GM20431 (cell line): Measurements from ENCODE around the gene PER2.

Experiments used
- in situ Hi-C: fragments of 300-500 bp; cut with MseI, MboI; formaldehyde crosslinking; loops from one replicate; pipeline ENCODE4 v1.15.0; 2020; ENCODE audit warnings: low sequenced_read_pairs; ENCODE audit not compliant: unreplicated experiment

Gene PER2

DNA sequence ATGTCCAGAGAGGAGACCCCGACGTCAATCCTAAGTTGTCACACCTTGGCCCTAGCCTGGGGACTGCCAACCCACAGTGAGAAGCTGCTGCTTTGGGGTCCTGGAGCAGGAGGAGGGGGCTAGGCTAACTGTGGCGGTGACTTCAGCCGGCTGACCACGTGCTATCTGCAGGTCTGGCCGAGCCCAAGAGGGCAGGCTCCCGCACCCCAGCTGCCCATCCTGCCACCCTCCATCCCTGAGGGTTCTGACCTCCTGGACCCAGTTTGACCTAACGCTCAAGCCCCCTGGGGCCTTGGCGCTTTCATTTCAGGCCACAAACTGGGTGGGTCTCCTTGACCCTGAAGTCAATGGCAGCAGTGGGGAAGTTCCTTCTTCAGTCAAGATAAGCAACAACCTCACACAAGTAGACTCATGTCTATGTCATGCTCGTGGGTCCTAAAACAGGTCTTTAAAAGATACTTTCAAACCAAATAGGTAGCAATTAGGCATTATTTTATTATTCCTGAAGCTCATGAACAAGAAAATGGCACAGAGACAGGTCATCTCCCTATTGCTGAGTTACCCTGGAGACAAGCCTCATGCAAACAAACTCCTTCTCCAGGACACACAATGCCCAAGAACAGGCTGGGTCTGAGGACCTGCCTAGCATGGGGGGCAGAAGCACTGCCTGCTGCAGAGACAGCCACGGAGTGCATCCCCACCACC lies 50.8 kb downstream of the PER2 start:
- in situ Hi-C loops: no loop called here

GRCh38 chr2:238236571-238236970 lies 51.8 kb downstream of the PER2 start:
- in situ Hi-C loops: no loop called here

- in situ Hi-C loops: no loop called here
Measured at GRCh38 chr2:238235856-238236255, 52.6 kb downstream of the PER2 start.

DNA sequence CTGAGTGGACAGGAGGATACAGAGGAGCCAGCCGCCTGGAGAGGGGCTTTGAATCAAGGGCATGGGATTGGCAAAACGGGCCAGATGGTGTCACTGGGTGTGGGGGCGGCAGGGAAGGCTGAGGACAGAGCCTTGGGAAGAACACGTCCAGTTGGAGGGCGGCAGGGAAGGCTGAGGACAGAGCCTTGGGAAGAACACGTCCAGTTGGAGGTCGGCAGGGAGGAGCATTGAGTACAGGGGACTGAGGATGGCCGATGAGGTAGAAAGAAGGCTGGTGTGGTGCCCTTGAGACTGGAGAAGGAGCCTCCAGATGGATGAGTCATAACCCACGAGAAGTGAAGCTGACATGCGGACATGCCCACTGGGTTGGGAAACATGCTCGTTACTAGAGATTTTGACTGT lies 53.1 kb downstream of the PER2 start:
- in situ Hi-C loops: no loop called here

DNA sequence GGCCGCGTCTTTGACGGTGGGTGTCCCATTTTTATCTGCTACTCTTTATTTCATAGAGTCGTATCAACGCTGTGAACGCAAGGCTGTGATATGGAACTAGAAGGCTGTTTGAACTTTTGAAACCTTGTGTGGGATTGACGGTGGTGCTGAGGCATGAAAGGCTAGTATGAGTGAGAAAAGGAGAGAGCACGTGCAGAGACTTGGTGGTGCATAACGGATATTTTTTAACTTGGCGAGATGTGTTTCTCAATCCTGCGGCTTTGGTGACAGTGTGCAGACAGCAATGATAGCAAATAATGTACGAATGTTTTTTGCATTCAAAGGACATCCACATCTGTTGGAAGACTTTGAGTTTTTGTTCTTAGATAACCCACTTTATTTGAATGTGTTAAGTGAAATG lies 54.8 kb downstream of the PER2 start:
- in situ Hi-C loops: no loop called here

- in situ Hi-C loops: no loop called here
Measured at GRCh38 chr2:238231809-238232208, 56.6 kb downstream of the PER2 start.

GRCh38 chr2:238231251-238231793 lies 57.1 kb downstream of the PER2 start:
- in situ Hi-C loops: no loop called here

DNA sequence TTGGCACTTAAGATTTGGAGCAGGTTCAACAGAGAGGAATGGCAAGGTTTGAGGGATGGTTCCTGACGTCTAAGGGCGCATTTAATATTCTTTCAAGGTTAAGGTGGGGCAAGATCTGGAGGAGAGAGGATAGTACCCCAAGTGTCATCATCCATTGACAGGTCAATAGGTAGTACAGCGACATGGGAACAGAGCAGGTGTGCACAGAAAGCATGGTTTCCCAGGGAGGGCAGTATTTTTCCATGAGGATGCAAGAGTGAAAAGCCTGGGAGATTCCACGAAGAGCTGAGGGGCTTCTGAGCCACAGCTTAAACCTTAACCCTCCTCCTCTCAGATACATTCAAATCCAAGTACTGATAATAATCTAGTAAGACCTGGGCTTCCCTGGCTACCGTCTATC lies 57.7 kb downstream of the PER2 start:
- in situ Hi-C loops: no loop called here

DNA sequence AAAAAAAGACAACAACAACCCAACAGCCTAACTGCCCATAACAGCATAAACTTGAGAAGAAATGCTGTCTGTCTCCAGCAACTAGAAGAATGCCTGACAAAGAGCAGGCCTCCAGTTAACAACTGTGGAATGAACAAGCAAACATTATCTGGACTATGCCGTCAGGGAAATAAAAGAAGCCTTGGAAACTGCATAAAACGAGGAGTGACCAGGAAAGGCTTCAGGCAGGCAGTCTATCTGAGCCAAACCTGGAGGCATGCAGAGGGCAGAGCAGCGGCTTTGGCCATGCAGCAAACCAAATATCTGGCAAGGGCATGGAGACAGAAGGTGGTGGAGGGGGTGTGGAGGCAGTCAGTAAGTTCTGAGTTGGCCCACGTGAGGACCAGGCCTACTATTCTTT lies 59.7 kb downstream of the PER2 start:
- in situ Hi-C loops: no loop called here

- in situ Hi-C loops: no loop called here
Measured at GRCh38 chr2:238227587-238228032, 60.8 kb downstream of the PER2 start.

GRCh38 chr2:238226698-238227586 lies 61.5 kb downstream of the PER2 start:
- in situ Hi-C loops: no loop called here

DNA sequence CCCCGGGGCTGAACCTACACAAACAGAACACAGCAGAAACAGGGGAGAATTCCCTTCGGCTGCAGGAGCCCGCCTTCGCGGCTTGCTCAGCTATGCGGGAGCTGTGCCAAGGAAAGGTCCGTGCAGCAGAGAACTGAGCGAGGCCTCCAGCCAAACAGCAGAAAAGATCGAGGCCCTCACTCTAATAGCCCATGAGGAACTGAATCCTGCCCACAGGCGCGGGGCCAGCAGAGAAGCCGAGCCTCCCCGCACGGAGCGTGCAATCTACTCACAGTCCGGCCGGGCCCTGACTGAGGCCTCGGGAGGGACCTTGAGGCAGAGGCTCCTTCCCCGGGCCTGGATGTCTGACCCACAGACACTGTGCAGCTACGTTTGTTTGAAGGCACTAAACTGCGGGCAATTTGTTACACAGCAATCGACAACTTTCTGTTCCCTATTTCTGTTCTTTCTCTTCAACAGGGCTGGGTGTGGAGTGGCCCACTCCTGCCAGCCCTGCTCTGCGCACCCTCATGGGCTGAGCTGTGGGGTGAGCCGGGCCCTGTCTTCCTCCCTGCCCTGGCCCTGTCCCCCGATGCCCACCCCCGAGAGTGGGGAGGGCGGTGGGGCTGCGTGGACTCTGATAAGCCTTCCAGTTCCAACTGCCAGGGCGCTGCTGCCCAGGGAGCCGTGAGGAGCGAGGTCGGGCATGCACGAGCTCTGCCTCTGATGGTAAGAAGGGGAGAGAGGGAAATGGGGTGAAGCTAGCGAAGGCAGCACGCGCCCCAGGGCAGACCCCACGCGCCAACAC lies 62.3 kb downstream of the PER2 start:
- in situ Hi-C loops: no loop called here

DNA sequence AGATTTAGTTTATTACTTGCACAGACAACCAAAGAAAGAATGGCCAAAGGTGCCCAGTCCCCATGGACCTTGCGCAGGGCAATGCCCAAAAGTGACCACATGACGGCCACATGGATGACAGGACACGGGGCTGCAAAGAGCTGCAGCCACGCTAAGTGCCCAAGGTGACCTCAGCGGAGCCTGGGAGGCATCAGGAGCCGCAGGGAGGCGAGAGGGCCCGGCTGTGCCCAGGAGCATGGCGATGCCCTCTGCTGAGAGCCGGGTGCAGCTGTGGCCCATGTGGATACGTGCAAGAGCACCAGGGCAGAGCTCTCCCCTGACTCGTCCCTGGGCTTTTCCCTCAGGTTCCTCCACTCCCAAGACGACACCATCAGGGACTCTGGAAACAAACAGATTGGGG lies 63.3 kb downstream of the PER2 start:
- in situ Hi-C loops: no loop called here

GRCh38 chr2:238224356-238225035 lies 63.9 kb downstream of the PER2 start:
- in situ Hi-C loops: no loop called here

- in situ Hi-C loops: no loop called here
Measured at GRCh38 chr2:238220892-238221521, 67.4 kb downstream of the PER2 start.

DNA sequence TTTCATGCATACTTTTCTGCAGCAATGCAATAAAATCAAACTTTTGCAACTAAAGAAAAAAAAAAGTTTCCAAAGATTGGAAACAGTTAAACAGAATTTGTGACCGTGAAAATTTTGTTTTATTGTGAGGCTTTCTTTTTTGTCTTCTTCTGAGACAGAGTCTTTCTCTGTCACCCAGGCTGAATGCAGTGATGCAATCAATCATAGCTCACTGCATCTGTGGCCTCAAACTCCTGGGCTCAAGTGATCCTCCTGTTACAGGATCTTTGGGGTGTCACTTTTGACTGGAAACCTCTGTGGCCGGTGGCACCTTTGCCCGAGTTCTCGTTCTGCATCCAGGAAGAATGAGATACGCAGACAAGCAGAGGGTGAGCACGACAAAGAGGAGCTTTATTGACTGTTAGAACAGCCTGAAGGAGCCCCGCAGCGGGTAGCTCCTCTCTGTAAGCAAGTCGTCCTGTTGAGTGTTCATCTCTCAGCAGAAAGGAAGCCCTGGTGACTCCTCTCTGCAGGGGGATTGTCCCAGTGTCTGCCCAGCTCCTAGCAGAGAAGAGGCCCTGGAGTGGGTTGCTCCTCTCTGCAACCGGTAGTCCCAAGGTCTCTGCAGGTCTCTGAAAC lies 68.0 kb downstream of the PER2 start:
- in situ Hi-C loops: no loop called here

DNA sequence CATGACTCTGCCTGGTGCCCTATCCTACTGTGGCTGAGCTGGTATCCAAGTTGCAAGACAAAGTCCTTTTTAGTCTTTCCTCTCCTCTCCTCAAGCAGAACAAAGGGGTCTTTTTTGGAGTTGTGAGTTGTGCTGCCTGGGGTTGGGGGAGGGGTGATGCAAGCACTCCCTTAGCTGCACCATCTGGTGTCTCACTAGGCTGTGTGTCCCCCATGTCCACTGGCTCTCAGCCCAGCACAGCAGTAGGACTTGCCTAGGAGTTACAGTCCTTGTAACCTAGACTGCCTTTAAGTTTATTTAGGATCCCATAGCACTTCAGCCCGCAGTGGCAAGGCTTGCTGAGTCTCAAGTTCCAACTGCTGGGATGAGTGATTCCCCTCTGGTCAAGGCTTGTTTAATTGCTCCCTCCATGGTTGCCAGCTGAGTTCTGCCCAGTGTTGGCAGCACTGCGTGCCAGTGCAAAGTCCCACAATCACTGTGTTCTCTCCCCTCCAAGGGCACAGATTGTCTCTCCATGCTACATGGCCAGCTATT lies 71.7 kb downstream of the PER2 start:
- in situ Hi-C loops: no loop called here

- in situ Hi-C loops: no loop called here
Measured at GRCh38 chr2:238207006-238207405, 81.4 kb downstream of the PER2 start.
